ENCODE measurements around the gene NEUROG1. TPM values are rescaled to one million over a fixed set of nuclear protein-coding genes. Genes with fewer than 3 reads are reported as not detected.

Gene NEUROG1
- total and polyA plus RNA-seq, 2 of the 13 experiments (the other 11 are each of a cell fraction or from before 2014, with no cell fraction given) = not detected

- Histone ChIP-seq H3K4me3 (replicated peaks in 1 of 3; ENCODE audit: insufficient read depth in 1 of 3, low read depth in 2 of 3, low read length in 3 of 3) (no peak overlapping the region), H2AFZ (ENCODE audit: low read length) (no peak overlapping the region), H4K20me1 (ENCODE audit: insufficient read depth, low read length) (no peaks in the 10 kb centered on the region), H3K4me2 (ENCODE audit: low read depth, low read length) (no peak overlapping the region), H3K79me2 (ENCODE audit: insufficient read depth, low read length) (no peaks in the 10 kb centered on the region), H3K9ac (ENCODE audit: insufficient read depth, low read depth, low read length) (no peak overlapping the region), H3K9me3 (ENCODE audit: low read length) (no peaks in the 10 kb centered on the region), H3K27ac (ENCODE audit: extremely low read length, insufficient read depth, low read length) (no peak overlapping the region), H3K4me1 (ENCODE audit: insufficient read depth, low read length) (peaks cover 24% of the 10 kb centered on the region), H3K27me3 (ENCODE audit: control insufficient read depth in 1 of 2, insufficient read depth in 2 of 2, low read length in 2 of 2) (peaks cover 1 to 19% of the 10 kb centered on the region in 2 experiments; a peak in 4 of 5 replicates), H3K36me3 (replicated peaks in 1 of 2; ENCODE audit: control insufficient read depth in 1 of 2, insufficient read depth in 2 of 2, low read length in 2 of 2) (no peaks in the 10 kb centered on the region)
- POLR2A ChIA-PET = no interaction called here
- FAIRE-seq = no peak
- intact Hi-C loops (cut with micrococcal nuclease; ENCODE audit: unreplicated experiment) = no loop called here
- no peak for ATAC-seq
- in situ Hi-C loops (cut with HindIII; ENCODE audit: extremely low pct_ligation_motif_present, low pct_unique_long_range_greater_than_20kb) = no loop called here
- TF ChIP-seq ZNF230 (CRISPR knock-in tag; IDR thresholded peaks at IDR 0.05) (no peak), FOXA1 (IDR thresholded peaks at IDR 0.05) (no peak), FOXA1 (CRISPR knock-in tag; IDR thresholded peaks at IDR 0.05) (no peak), ZNF704 (CRISPR knock-in tag; IDR thresholded peaks at IDR 0.05; ENCODE audit: borderline replicate concordance) (no peak), ZNF205 (CRISPR knock-in tag; IDR thresholded peaks at IDR 0.05) (no peak), ZNF784 (CRISPR knock-in tag; IDR thresholded peaks at IDR 0.05; ENCODE audit: borderline replicate concordance) (no peak)
- 0% methylated on average over 1 of the region's 1 CpG for WGBS (ENCODE audit: low lambda C conversion rate)
- no peak for DNase-seq (ENCODE audit: low spot score)
- no TSS peak for BruUV-seq (replicated peaks)
- CTCF ChIA-PET (ENCODE audit: low intra/inter-chr PET ratio, low total read pairs) = no interaction called here
Measured at GRCh38 chr5:135511761-135512575, 23.8 kb downstream of the NEUROG1 start.
